ENCODE data around the gene CBX2.
A peak's percentile ranks its signal among the peaks of the same experiment; 100 is the strongest.

CBX2 gene

DNA sequence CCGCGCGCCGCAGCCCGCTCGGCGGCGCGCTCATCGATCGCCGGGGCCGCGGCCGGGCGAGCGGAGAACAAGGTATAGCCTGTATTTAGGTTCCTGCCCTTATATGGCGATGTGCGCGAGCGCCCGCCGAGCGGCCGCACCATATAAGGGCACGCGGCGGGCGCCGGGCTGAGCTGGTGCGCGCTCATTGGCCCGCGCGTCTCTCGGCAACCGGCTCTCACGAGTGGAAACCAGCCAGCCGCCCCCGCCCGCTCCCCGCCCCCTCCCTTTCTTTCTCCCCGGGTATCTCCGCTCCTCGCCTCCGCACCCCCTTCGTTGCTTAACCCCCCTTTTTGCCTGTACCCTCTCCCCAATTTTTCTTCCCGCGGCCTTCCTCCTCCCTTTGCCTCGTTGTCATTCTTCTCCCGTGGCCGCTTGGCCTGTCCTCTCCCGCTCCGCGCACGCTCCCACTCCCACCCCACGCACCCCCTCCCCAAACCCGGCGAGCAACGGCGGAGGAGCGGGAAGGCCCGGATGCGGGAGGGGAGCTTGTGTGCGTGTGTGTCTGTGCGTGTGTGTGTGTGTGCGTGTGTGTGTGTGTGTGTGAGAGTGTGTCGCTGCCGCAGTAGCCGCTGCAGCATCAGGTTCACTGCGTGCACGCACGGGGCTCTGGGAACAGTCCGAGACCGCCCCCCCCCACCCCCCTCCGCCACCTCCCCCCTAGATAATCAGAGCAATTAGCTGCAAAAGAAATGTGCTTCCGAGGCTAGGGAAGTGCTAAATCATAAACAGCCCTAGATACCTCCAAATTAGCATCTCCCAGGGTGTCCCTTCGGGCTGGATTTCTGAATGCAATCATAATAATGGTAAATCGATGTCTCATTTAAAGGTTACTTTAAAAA is 32.4 kb downstream of the CBX2 start:
- H3K4me1 Mint-ChIP-seq = peaks cover 17% of the 10 kb centered on the region
- DNase-seq (ENCODE audit: low spot score in 2 of 2) = no peak
- no peaks in the 10 kb centered on the region for H3K9me3 Mint-ChIP-seq
- H3K27ac Mint-ChIP-seq = peak overlapping the region; percentile 24
- peaks cover 38% of the 10 kb centered on the region for H3K27me3 Mint-ChIP-seq
- peak overlapping the region; percentile 50 for H3K4me3 Mint-ChIP-seq
- no peaks in the 10 kb centered on the region for H3K36me3 Mint-ChIP-seq
- peak; percentile 61 for ATAC-seq (ENCODE audit: low read depth)

DNA sequence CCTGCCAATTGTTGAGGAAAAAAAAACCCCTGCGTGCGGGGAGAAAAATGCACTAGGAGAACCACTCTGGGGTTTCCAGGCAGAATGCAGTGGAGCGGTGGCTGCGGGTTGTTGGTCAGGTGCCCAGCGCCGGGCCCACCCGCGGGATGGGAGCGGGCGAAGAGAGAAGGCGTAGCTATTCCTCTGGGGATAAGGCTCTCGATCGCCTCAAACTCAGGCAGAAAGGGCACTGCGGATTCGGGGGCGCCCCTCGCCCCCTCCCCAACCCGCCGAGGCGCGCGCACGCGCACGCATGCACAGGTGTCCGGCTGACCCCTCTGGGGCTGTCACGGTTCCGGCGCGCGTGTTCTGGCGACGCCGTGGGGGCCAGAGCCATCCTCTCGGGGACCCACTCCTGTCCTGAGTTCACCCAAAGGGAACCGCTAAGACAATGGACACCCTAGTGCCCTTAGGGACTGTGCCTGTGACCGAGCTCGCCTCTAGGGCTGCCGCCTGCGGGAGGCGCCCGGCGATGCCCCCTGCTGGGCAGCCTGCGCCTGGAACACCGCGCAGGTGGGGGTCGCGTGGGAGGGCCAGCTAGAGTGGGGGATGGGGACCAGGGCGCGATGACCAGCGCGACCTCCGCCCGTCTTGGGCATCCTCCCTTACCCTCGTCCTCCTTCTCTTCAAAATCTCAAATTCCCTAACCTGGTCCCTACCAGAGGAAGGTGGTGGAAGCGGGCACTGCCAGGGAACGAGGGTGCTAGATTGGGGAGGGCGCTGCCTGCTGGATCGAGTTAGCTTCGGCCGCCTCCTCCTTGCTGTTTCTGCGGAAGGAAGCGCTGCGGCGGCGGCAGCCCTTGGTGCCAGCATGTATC is 33.3 kb downstream of the CBX2 start:
- peaks cover 36% of the 10 kb centered on the region for H3K27me3 Mint-ChIP-seq
- H3K27ac Mint-ChIP-seq = peak overlapping the region; percentile 47
- H3K36me3 Mint-ChIP-seq = no peaks in the 10 kb centered on the region
- H3K4me1 Mint-ChIP-seq = peaks cover 13% of the 10 kb centered on the region
- no peak for DNase-seq (ENCODE audit: low spot score in 2 of 2)
- peak; percentile 16 for ATAC-seq (ENCODE audit: low read depth)
- H3K4me3 Mint-ChIP-seq = no peak overlapping the region
- H3K9me3 Mint-ChIP-seq = no peaks in the 10 kb centered on the region

GRCh38 chr17:79811868-79812352 is 34.0 kb downstream of the CBX2 start:
- Mint-ChIP-seq H3K4me1 (peaks cover 13% of the 10 kb centered on the region), H3K36me3 (no peaks in the 10 kb centered on the region), H3K4me3 (peak overlapping the region; percentile 12), H3K27me3 (peaks cover 31% of the 10 kb centered on the region), H3K9me3 (no peaks in the 10 kb centered on the region), H3K27ac (peak overlapping the region; percentile 47)
- no peak for ATAC-seq (ENCODE audit: low read depth)
- no peak for DNase-seq (ENCODE audit: low spot score in 2 of 2)

- ATAC-seq (ENCODE audit: low read depth) = no peak
- Mint-ChIP-seq H3K36me3 (no peaks in the 10 kb centered on the region), H3K4me3 (peak overlapping the region; percentile 32), H3K9me3 (no peaks in the 10 kb centered on the region), H3K27me3 (peaks cover 30% of the 10 kb centered on the region), H3K27ac (peak overlapping the region; percentile 47), H3K4me1 (peaks cover 13% of the 10 kb centered on the region)
- DNase-seq (ENCODE audit: low spot score in 2 of 2) = no peak
These were observed 34.7 kb downstream of the CBX2 start for GRCh38 chr17:79812353-79813258.

GRCh38 chr17:79813297-79814126 is 35.6 kb downstream of the CBX2 start:
- no peak for DNase-seq (ENCODE audit: low spot score in 2 of 2)
- Mint-ChIP-seq H3K27ac (peak overlapping the region; percentile 73), H3K36me3 (no peaks in the 10 kb centered on the region), H3K4me3 (peak overlapping the region; percentile 74), H3K9me3 (no peaks in the 10 kb centered on the region), H3K4me1 (peaks cover 13% of the 10 kb centered on the region), H3K27me3 (peaks cover 31% of the 10 kb centered on the region)
- no peak for ATAC-seq (ENCODE audit: low read depth)

- no peaks in the 10 kb centered on the region for H3K9me3 Mint-ChIP-seq
- peak overlapping the region; percentile 73 for H3K27ac Mint-ChIP-seq
- DNase-seq (ENCODE audit: low spot score in 2 of 2) = no peak
- H3K27me3 Mint-ChIP-seq = peaks cover 23% of the 10 kb centered on the region
- peaks cover 10% of the 10 kb centered on the region for H3K4me1 Mint-ChIP-seq
- peak overlapping the region; percentile 69 for H3K4me3 Mint-ChIP-seq
- H3K36me3 Mint-ChIP-seq = no peaks in the 10 kb centered on the region
- no peak for ATAC-seq (ENCODE audit: low read depth)
These were observed 36.4 kb downstream of the CBX2 start for GRCh38 chr17:79814127-79814973.

DNA sequence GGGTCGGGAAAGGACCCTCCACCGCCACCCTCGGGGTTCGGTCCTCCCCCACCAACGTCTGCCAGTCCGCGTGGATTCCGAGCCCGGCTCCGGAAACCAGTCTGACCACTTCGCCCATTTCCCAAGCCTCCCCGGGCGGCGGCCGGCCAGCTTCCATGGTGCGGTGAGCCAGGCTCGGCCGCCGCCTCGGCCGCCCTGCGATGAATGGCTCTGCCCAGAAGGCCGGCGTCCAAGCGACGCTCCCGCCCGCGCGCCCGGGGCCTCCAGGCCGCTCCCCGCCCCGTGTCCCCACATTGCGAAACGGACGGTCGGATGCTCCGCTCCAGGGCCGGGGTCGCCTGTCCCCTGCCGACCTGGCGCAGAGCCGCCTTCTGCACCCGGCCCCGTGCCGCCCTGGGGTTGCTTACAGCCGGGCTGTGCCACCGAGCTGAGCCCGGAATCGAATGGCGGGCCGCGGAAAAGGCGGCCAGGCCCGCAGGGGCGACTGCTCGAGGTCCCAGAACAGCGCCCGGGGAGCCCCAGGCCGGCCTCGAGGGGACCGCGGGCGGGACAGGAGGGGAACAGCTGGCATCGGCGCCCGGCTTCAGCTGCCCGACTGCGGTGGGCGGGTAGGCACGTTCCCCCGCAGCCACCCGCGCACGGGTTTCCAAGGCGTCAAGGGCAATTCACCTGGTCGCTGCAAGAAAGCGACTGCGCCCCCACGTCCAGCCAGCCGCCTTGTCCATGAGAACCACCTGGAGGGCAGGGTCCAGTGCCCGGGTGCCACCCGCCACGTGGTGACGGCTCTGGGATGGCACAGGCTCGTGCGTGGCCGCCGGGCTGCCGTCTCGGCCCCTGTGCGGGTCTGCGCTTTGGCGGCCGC is 37.3 kb downstream of the CBX2 start:
- no peak overlapping the region for H3K4me3 Mint-ChIP-seq
- H3K27ac Mint-ChIP-seq = no peak overlapping the region
- DNase-seq (ENCODE audit: low spot score in 2 of 2) = peak in 1 of 2 donors; percentile 51

DNA sequence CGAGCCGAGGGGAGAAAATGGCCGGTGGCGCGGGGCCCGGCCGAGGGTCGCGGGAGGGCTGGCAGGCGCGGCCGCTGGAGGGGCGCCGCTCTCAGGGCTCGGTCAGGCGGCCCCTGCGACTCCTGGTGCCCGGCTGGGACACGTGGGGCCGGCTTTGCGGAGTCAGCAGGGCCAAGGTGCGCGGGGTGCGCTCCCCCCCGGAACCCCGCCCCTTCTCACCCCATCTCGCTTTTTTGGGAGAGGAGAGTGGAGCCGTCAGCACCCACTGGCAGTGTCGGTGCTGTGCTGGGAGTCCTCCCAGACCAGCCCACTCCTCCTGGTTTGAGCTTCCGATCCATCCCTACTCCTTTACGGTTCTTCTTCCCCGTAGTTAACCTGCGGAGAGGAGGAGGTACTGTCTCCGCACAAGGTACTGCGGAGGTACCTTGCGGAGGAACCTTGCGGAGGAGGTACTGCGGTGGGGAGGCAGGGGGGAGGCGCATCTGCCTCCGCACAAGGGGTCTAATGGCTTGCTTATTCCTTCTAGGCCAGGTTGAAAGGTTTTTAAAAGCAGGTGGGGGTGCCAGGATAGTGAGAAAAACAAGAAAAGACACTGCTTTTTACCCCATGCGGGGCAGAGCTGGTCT is 38.0 kb downstream of the CBX2 start:
- no peak overlapping the region for H3K4me3 Mint-ChIP-seq
- DNase-seq (ENCODE audit: low spot score in 2 of 2) = no peak
- ATAC-seq (ENCODE audit: low read depth) = no peak
- H3K27ac Mint-ChIP-seq = no peak overlapping the region
- H3K36me3 Mint-ChIP-seq = no peaks in the 10 kb centered on the region
- H3K27me3 Mint-ChIP-seq = peaks cover 24% of the 10 kb centered on the region
- H3K9me3 Mint-ChIP-seq = no peaks in the 10 kb centered on the region
- H3K4me1 Mint-ChIP-seq = peaks cover 10% of the 10 kb centered on the region

More for the DNA sequence above, 37.3 kb downstream of the CBX2 start:
- H3K36me3 Mint-ChIP-seq = no peaks in the 10 kb centered on the region
- peaks cover 25% of the 10 kb centered on the region for H3K27me3 Mint-ChIP-seq
- peaks cover 10% of the 10 kb centered on the region for H3K4me1 Mint-ChIP-seq
- no peak for ATAC-seq (ENCODE audit: low read depth)
- no peaks in the 10 kb centered on the region for H3K9me3 Mint-ChIP-seq

- DNase-seq (ENCODE audit: low spot score in 2 of 2) = no peak
- Mint-ChIP-seq H3K27ac (no peak overlapping the region), H3K9me3 (no peaks in the 10 kb centered on the region), H3K4me1 (peaks cover 6% of the 10 kb centered on the region), H3K4me3 (no peak overlapping the region), H3K36me3 (no peaks in the 10 kb centered on the region), H3K27me3 (peaks cover 25% of the 10 kb centered on the region)
- ATAC-seq (ENCODE audit: low read depth) = no peak
These were observed 40.2 kb downstream of the CBX2 start for GRCh38 chr17:79818026-79818758.

DNA sequence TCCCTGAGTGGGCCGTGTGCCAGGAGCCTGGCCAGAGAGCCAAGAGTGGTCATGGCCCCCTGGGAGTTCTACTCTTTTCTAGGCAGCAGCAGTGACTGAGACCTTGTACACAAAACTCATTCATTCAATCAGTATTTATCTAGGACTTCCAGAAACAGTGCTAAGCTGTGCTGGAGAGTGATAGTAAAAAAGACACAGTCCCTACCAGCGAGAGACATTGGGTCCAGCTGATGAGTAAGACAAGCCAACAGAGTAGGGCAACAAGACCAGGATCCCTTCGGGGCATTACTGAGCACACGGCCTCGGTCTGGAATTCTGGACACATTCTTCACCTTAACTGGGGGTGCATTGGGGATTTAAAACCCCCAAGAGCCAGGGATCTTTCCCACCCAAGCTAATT is 41.1 kb downstream of the CBX2 start:
- H3K27ac Mint-ChIP-seq = no peak overlapping the region
- H3K4me1 Mint-ChIP-seq = peaks cover 5% of the 10 kb centered on the region
- ATAC-seq (ENCODE audit: low read depth) = no peak
- peaks cover 22% of the 10 kb centered on the region for H3K27me3 Mint-ChIP-seq
- H3K36me3 Mint-ChIP-seq = no peaks in the 10 kb centered on the region
- H3K9me3 Mint-ChIP-seq = no peaks in the 10 kb centered on the region
- H3K4me3 Mint-ChIP-seq = no peak overlapping the region
- DNase-seq (ENCODE audit: low spot score in 2 of 2) = no peak

Measured in memory B cell (primary cell).